HG03139 (cell line): ENCODE data around the gene MTFR1L.
A peak's percentile ranks its signal among the peaks of the same experiment; 100 is the strongest.

ENCODE experiments used
- ATAC-seq: cut with Tn5 transposase; IDR thresholded peaks from one replicate; pipeline ENCODE4 v1.9.1; 2021; ENCODE audit not compliant: unreplicated experiment

The MTFR1L gene

GRCh38 chr1:25858906-25859789 lies 39.4 kb downstream of the MTFR1L start, which contains the start of gene AUNIP:
AUNIP (minus strand) TSS chr1:25859457; CDS start chr1:25859357, 100 bp downstream.
- peak; percentile 76 for ATAC-seq

GRCh38 chr1:25861316-25862286 lies 41.8 kb downstream of the MTFR1L start:
- no peak for ATAC-seq

- ATAC-seq: no peak
These were observed 43.2 kb downstream of the MTFR1L start for GRCh38 chr1:25862785-25863485.

DNA sequence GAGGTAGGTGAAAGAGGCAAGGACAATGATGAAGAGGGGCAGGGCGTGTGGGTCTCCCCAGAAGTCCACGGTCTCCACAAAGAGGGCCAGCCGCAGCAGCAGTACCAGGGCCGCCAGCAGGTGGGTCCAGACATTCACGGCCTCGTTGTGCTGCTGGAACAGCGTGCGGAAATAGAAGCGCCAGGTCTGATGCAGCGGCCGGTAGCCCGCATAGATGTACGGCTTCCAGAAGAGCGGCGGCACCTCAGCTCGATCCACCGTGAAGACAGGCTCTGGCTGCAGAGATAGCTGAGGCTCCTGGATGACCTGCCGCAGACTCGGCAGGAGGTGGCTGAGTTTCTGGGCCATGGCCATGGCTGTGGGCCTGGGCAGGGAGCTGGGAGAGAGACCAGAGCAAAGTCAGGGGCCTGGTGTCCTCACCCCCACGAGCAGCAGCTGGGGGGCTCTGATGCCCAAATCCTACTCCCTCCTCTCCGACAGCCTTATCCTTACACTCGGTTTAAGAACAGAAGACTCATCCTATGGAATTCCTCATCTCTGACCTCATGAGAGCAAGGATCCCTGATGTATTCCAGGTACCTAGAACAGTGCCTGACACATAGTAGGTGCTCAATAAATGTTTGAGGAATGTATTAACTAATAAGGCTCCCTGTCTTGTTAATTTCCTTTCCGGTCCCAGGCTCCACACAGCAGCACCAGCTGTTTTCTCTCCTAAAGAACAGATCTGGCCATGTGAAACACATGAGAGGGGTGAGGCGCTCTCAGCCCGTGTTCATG lies 43.9 kb downstream of the MTFR1L start:
- ATAC-seq: no peak

GRCh38 chr1:25864434-25864833 lies 44.7 kb downstream of the MTFR1L start:
- ATAC-seq: no peak

- no peak for ATAC-seq
These were observed 46.5 kb downstream of the MTFR1L start for GRCh38 chr1:25866288-25866687.

DNA sequence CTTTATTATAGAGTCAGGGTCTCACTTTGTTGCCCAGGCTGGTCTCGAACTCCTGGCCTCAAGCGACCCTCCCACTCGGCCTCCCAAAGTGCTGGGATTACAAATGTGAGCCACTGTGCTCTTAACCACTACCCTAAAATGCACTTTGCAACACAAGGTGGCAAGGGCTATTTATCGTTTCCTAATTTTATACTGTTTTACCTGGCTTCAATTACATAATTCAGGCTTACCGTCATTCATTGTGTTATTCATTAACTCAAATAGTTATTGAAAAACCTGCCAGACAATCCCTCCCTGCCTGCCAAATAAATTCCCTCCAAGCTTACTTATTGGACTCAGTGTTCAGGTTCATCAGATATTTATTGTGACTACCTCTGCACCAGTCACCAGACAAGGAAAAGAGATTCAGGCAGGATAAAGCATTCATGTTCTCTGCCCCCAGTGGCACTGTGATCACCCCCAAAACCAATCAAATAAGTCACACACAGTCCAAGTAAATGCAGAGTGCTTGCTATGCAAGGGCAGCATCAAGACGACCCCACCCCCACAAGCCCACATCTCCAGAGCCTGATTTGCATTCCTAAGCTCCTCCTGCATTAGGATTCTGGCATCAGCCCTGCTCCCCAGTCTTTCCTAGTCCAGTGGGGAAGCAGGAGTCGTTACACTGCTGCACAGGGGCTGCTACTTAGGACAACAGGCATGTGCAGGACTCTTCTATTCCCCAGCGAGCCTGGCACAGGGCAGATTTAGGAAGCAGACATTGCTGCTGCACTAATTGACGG lies 47.6 kb downstream of the MTFR1L start:
- ATAC-seq: no peak

- ATAC-seq: no peak
These were observed 50.3 kb downstream of the MTFR1L start for GRCh38 chr1:25869909-25870606.

GRCh38 chr1:25870614-25871013 lies 50.9 kb downstream of the MTFR1L start:
- no peak for ATAC-seq

GRCh38 chr1:25871086-25871703 lies 51.4 kb downstream of the MTFR1L start:
- no peak for ATAC-seq

DNA sequence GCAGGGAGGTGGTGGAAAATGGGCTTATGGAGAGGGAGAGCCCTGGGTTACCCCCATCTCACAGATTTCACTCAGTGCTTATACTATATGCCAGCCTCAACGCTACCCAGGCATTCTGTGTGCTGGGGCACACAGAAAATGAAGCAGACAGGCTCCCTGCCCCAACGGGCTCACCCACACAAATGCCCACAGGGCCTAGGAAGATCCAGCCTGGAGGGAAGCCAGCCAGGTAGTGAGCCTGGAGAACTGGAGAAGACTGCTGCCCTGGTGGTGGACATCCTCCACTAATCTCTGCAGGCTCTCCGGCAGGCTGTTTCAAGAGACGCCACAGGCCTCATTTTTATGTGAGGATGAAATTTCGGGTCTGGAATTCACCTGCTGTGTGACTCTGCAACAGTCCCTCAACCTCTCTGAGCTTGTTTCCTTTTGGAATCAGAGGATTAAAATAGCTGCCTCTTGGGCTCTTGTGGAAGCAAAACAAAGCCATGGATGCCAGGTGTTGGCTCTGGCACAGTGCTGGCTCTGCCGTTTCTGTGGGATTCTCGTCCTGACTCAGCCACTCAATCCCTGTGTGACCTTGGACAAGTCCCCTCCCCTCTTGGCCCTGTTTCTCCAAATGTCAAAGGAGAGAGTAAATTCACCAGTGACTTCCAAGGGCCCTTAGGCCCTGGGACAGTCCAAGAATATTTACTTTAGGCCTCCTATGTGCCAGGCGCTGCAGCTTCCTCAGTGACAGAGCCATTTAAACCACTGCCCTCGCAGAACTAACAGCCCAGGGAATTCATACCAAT lies 52.1 kb downstream of the MTFR1L start:
- ATAC-seq: no peak

DNA sequence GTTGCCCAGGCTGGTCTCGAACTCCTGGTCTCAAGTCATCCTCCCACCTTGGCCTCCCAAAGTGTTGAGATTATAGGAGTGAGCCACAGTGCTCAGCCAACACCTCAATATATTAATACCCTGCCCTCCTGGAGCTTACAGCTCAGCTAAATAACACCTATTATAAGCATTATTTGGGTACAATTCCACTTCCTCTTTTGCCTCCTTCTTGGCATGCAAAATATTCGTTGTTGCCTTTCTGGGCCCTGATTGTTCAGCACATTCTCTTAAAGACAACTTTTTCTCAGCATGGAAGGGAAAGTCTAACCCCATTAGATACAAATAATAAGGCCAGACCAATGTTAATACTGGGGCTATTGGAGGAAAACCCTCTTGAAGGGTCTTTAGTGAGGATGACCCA lies 53.0 kb downstream of the MTFR1L start:
- ATAC-seq: no peak

DNA sequence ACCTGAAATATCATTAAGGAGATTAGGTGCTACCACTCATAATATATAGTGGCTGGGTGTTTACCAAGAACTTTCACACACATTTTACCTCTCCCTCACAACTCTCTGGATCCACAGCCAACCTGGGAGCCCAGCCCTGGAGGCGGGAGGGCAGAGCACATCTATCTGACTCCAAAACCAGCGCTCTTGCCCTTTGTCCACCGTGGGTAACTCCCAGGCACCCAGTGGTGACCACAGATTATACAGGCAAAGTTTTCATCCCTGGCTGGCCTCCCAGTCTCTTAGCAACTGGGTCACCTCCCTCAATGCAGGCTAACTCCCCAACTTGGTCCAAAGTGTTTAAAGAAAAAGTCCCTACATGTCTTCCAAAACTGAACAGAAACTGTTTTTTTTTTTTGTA lies 53.4 kb downstream of the MTFR1L start:
- no peak for ATAC-seq

DNA sequence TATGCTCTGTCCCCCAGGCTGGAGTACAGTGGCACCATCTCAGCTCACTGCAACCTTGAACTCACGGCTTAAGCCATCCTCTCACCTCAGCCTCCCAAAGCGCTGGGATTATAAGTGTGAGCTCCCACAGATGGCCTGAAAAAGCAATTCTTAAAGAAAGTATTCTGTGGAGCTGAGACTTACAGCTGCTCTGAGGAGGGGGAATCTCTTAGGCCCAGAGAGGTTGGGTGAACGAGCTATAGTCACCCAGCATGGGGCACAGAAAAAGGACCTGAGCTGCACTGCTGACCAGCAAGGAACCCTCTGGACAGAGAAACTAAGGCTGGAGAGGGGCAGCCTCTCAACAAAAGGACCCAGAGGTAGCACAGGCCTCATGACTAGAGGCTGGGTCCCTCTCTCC lies 54.5 kb downstream of the MTFR1L start:
- ATAC-seq: no peak

DNA sequence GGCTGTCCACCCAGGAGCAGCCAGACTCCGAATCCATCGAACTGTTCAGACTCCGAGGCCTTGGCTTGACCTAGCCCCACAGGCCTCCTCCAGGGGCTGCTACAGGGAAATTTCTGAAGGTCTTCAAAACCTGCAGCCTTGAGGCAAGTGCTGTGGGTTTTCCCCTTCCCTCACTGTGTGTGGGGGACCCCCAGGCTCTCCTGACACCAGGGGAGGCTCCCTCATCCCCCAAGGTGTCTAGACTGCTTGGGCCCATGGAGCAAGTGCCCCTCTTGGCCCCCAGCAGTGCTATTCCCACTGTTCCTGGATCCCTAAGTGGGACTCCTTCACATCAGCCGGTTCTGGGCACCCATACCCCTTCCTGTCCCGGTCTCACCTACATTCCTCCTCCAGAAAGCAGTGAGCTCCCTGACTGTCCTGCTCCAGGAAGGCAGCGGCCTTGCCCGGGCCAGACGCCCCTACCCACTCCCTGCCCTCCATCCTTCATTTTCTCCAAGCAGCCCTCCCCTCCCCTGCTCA lies 54.9 kb downstream of the MTFR1L start:
- no peak for ATAC-seq

DNA sequence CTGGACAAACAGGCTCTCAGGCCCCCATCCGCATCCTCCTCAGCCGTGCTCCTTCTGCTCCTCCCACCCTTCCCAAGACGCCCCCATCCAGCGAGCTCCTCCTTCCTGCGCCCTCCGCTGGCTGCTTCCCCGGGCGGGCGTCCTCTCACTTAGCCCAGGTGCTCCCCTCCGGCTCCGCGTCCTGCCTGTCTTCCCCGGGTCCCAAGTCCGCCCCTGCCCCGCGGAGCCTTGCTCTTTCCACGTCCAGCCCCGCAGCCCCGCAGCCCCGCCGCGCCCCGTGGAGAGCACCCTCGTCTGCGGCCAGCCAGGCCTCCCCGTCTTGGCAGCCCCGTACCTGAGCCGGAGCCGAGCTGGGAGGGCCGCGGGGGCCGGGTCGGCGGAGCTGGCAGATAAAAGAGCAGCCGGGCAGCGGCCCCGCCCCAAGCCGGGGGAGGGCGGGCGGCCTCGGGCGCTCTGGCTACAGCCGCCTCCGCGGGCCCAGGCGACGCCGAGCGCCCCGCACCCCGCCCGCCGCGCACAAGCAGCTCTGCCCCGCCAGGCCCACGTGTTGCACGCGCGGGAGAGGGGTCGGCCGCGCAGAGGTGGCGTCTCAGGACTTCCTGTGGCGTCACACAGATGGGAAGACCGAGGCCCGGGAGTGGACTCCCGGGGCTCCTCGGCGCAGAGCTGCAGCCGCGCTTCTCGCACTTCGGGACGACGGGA lies 55.6 kb downstream of the MTFR1L start, which contains the start of gene PAQR7:
Gene PAQR7 (minus strand): TSS at position 555 of the 702 bp plus-strand sequence. CDS start 11,869 bp downstream, outside the sequence.
- no peak for ATAC-seq
